SK-N-MC (cell line): ENCODE results near the gene ANP32E.

ENCODE experiments used
- DNase-seq: peaks from one replicate; pipeline ENCODE4 v3.0.0-alpha.2; 2011; ENCODE audit warnings: low read depth, low spot score
- H3K27ac ChIP-seq: fragments of 200-600 bp; sonication (generic); 2 replicates; pipeline ENCODE4 v1.5.1; 2016; ENCODE audit warnings: mixed run types
- H3K36me3 ChIP-seq: fragments of 200-600 bp; sonication (generic); 2 replicates; pipeline ENCODE4 v1.6.1; 2017; ENCODE audit warnings: antibody characterized with exemption, low read length, mixed read lengths; ENCODE audit not compliant: insufficient read depth
- H3K4me3 ChIP-seq: fragments of 200-600 bp; sonication (generic); 2 replicates; pipeline ENCODE4 v1.5.1; 2016
- H3K9ac ChIP-seq: fragments of 200-600 bp; sonication (generic); 2 replicates; pipeline ENCODE4 v1.8.0; 2017; ENCODE audit warnings: mixed run types, mixed read lengths; ENCODE audit not compliant: insufficient read length
- H3K9me3 ChIP-seq: fragments of 200-600 bp; sonication (generic); 2 replicates; pipeline ENCODE4 v1.6.1; 2017; ENCODE audit warnings: low read depth, mild to moderate bottlenecking, antibody characterized with exemption, low read length, moderate library complexity, mixed read lengths
- EZH2 ChIP-seq: fragments of 200-600 bp; sonication (generic); IDR thresholded peaks from one replicate; pipeline ENCODE4 v1.6.1; 2017; ENCODE audit warnings: antibody characterized with exemption
- FOXP2 ChIP-seq: optimal IDR thresholded peaks from 2 replicates; pipeline ENCODE3; 2011; ENCODE audit warnings: mild to moderate bottlenecking, moderate library complexity; ENCODE audit not compliant: insufficient read depth; ENCODE audit errors: extremely low read length, control extremely low read depth
- POLR2AphosphoS5 ChIP-seq: IDR thresholded peaks from 2 replicates; pipeline ENCODE4 v1.6.1; 2012; ENCODE audit warnings: mild to moderate bottlenecking, low read depth, low read length, borderline replicate concordance

The ANP32E gene

GRCh38 chr1:150173141-150173585, 62.7 kb downstream of the ANP32E start:
- Histone ChIP-seq H3K4me3 (no peak overlapping the region), H3K27ac (no peak overlapping the region), H3K36me3 (no peaks in the 10 kb centered on the region), H3K9ac (no peak overlapping the region), H3K9me3 (no peaks in the 10 kb centered on the region)
- DNase-seq, result no peak
- TF ChIP-seq FOXP2 (no peak), EZH2 (no peak), POLR2AphosphoS5 (no peak)

GRCh38 chr1:150171801-150172200, 64.1 kb downstream of the ANP32E start:
- no peaks in the 10 kb centered on the region for H3K36me3 ChIP-seq
- H3K27ac ChIP-seq, result no peak overlapping the region
- no peak overlapping the region for H3K4me3 ChIP-seq
- no peak for DNase-seq
- no peaks in the 10 kb centered on the region for H3K9me3 ChIP-seq
- TF ChIP-seq POLR2AphosphoS5 (no peak), EZH2 (no peak), FOXP2 (no peak)
- no peak overlapping the region for H3K9ac ChIP-seq

GRCh38 chr1:150168960-150169601, 66.8 kb downstream of the ANP32E start:
- Histone ChIP-seq H3K27ac (no peak overlapping the region), H3K4me3 (no peak overlapping the region), H3K36me3 (no peaks in the 10 kb centered on the region), H3K9me3 (no peaks in the 10 kb centered on the region), H3K9ac (no peak overlapping the region)
- no peak for TF ChIP-seq POLR2AphosphoS5
- TF ChIP-seq FOXP2, result no peak
- TF ChIP-seq EZH2, result no peak
- no peak for DNase-seq
